ENCODE data around the gene MPO.
A peak's percentile ranks its signal among the peaks of the same experiment; 100 is the strongest.

MPO gene

DNA sequence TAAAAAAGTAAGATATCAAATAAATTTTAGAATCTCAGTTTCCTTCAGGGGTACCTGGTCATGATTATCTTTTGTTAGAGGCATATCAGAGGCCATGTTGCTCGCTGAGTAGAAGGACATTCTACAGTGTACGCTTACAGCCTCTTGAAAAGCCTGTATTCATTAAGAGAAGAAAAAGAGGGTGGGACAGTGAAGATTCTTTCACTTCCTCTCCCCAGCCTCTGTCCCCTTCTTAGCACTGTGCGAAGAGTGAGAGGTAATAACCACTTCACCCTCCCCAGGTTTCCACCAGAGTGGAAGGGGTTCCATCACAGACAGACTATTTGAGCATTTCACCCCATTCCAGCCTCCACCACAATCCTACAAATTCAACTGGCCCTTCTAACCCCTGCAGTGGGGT lies 47.2 kb downstream of the MPO start:
- DNase-seq (ENCODE audit: low spot score) = no peak

DNA sequence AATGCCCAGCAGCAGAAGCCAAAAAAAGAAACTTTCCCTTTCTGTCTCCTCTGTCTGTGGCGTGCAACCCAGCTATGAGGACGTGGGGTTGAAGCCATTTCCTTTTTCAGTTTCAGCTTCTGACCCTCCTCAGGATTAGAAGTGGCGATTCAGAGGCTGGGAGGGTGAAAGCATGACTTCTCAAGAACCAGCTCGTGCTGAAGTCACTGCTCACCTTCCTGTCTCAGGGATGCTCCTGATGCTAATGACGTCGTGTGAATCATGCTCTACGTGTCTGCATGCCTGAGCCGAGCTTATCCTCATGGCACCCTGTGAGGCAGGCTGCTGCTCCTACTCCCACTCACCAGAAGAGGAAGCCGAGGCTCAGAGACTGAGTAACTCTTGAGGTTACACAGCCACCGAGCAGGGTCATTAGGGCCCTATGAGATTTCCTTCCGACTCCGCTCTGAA lies 48.0 kb downstream of the MPO start:
- peak; percentile 75 for DNase-seq (ENCODE audit: low spot score)

DNA sequence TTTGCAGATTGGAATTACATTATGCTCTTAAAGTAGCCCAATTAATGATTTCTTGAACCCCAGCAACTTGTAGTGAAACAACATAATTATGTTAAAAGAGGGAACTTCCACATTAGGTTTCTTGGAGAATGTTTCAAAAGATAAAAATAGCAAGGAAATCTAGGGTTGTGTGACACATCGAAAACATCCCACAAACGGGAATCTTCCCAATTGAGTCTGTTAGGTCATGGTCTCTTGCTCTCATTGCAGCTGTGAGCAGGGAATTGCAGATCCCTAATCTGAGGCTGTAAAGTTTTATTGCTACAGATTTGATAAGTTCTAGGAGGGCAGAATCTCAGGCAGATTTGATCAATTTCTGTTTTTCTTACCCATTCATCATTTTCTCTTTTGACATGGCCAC lies 49.1 kb downstream of the MPO start:
- DNase-seq (ENCODE audit: low spot score) = no peak

DNA sequence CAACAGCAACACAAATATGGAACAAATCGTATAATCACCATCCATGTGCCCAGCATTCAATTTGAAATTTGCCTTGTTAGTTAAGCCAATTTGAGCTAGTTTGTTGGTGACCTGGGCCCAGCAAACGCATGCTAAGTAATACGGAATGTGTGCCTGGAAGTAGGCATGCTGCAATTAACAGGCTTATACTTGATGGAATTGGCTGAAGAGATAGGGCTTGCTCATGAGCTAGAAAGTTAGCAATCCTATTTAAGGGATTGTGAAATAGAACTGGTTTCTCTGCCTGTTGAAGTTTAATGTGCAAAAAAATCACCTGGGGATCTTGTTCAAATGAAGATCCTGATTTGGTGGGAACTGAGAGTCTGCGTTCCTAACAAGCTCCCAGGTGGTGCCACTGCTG lies 50.9 kb downstream of the MPO start:
- DNase-seq (ENCODE audit: low spot score) = no peak

DNA sequence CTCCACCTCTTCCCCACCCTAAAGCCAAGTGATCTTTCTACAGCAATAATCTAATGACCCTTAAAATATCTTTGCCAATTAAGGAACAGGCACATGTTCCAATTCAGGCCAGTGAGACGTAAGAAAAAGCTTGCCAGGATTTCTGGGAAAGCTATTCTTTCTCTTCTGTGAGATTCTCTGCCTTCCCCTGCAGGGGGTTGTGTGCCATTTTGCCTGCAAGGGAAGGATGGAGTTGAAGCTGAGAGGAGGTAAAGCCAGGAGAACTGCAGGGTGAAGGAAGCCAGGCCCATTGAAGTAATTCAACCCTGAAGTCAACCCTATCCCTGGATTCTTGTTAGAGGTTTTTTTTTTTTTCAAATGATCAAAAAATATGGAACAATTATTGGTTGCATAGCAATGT lies 51.4 kb downstream of the MPO start:
- DNase-seq (ENCODE audit: low spot score) = no peak

DNA sequence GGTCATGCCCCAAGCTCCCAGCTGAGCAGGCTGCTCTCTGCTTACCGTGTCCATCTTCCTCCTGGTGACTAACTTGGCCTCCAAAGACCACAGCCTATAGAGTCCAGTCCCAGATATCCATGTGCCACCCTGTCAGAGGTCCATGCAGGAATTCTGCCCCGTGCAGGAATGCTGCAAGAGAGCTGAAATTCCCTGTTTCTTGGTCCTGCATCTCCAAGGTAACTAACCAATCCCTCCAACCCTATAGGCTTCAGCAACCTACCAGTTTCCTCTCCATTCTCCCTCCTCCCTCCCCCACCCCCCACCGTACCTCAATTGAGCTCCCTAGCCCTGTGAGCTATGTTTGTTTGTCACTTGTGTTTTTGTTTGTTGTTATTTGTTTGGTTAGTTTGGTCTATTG lies 52.1 kb downstream of the MPO start:
- no peak for DNase-seq (ENCODE audit: low spot score)

DNA sequence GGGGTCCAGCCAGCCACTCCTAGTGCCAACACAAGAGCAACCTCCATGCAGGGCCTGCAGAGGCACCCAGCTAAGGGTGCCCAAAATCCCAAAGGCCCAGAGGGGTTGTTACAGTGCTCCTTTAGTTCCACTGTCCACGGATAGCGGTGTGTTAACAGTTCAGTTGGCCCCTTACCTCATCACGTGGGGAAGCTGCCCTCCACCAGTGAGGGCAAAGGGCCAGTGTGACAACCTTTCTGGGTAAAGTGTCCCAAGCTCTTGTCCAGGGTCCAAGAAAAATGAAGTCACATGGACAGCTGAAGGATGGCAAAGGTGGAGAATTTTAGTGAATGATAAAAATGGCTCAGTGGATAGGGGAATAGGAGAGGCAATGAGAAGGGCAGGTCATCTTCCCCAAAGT lies 53.0 kb downstream of the MPO start:
- DNase-seq (ENCODE audit: low spot score) = no peak

DNA sequence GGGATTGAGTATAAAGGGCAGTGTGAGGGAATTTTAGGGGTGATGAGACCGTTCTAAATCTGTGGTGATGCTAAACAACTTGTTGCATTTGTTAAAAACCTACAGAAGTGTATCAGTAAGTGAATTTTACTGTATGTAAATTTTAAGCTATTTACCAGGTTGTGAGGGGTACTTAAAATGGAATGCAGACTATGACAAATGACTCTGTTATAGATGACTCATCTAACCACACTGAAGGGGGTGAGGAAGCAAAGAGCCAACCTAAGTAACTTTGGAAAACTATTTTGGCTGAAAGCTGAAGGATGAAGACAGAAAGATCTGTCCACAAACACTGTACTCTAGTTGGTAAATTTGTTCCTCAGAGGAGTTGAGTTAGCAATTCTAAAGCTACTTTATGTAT lies 56.4 kb downstream of the MPO start:
- DNase-seq (ENCODE audit: low spot score) = no peak

All from putamen (tissue), 1 donor.